Mononuclear cell (primary cell): Measurements from ENCODE around the gene FABP2. TPM values are rescaled to one million over a fixed set of nuclear protein-coding genes. Genes with fewer than 3 reads are reported as not detected.
"Not testable (repeated sequence)": the region's sequence is repeated elsewhere in the genome, so short reads cannot be mapped to it uniquely, and the experiment has no call there.

ENCODE experiments used
- H3K27me3 ChIP-seq: 2 replicates; pipeline ENCODE4 v1.6.0; 2011; ENCODE audit warnings: low read length, control low read depth; ENCODE audit not compliant: insufficient read depth
- H3K4me1 ChIP-seq: 2 replicates; pipeline ENCODE4 v1.5.1; 2011; ENCODE audit warnings: mild to moderate bottlenecking, low read length, control low read depth; ENCODE audit not compliant: insufficient read depth
- H3K4me3 ChIP-seq: 2 replicates; pipeline ENCODE4 v1.5.1; 2011; ENCODE audit warnings: mild to moderate bottlenecking, low read length, moderate library complexity
- H3K9me3 ChIP-seq: 2 replicates; pipeline ENCODE4 v1.5.1; 2011; ENCODE audit warnings: low read depth, mild to moderate bottlenecking, control low read depth, low read length
- total RNA-seq: library from RNA; depleted of rRNA; stranded (reverse); fragments of >200 nt; gene quantifications from one replicate; pipeline ENCODE4 v1.2.3, GENCODE V29; 2012

The FABP2 gene
- total RNA-seq, 1 donor: not detected

- Histone ChIP-seq H3K4me1 (peaks cover 22% of the 10 kb centered on the region), H3K27me3 (no peaks in the 10 kb centered on the region), H3K9me3 (no peaks in the 10 kb centered on the region), H3K4me3 (no peak overlapping the region)
Observed at GRCh38 chr4:119297795-119298194, 24.1 kb downstream of the FABP2 start.

GRCh38 chr4:119296356-119296755, 25.6 kb downstream of the FABP2 start:
- Histone ChIP-seq H3K4me1 (peaks cover 22% of the 10 kb centered on the region), H3K27me3 (no peaks in the 10 kb centered on the region)

DNA sequence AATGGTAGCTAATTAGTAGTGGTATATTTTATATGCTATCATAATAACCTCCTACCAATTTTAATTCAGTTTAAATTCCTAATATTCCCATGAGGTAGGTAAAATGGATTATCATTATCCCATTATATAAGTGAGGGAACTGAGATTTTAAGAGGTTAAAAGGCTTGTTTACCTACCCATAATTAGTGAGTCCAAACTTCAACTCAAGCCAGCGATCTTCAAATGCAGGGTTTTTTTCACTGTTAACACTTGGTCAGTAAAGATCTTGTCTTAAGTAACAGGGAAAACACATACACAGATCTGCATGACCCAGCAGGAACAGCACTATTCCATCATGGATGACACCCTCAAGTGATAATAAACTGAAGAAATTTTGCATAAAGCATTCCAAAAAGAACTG, 31.3 kb downstream of the FABP2 start:
- no peak overlapping the region for H3K4me3 ChIP-seq
- H3K9me3 ChIP-seq: no peaks in the 10 kb centered on the region
- H3K4me1 ChIP-seq: no peaks in the 10 kb centered on the region
- H3K27me3 ChIP-seq: no peaks in the 10 kb centered on the region

More at GRCh38 chr4:119296356-119296755, 25.6 kb downstream of the FABP2 start:
- no peak overlapping the region for H3K4me3 ChIP-seq
- no peaks in the 10 kb centered on the region for H3K9me3 ChIP-seq

- no peak overlapping the region for H3K4me3 ChIP-seq
- no peaks in the 10 kb centered on the region for H3K9me3 ChIP-seq
- no peaks in the 10 kb centered on the region for H3K27me3 ChIP-seq
- no peaks in the 10 kb centered on the region for H3K4me1 ChIP-seq
Observed at GRCh38 chr4:119289313-119289712, 32.6 kb downstream of the FABP2 start.

DNA sequence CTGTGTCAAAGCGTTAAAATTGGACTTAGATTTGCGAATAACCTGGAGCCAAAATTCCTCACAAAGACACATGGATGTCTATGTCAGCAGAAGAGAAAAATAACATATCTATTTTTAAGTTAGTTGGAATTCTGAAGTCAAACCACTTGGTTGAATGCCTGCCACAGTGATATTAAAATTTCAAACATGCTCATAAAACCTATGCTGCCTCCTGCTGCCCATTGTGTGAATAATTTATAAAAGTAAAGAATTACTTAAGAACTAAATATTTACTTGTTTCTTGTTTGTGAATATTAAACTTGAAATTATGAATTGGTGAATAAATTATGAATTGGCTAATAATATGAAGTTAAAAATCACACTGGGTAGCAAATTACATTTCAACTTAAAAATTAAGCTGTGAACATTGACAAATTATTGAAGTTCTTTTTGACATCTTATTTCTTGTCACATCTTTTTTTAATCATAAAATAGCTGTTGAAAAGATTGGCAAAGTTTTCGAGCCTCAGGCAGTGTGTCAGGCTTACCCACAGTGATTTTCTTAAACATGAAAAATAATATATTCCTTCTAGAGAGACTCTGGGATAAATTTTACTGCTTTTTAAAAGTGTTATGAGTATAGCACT, 35.4 kb downstream of the FABP2 start:
- Histone ChIP-seq H3K4me3 (no peak overlapping the region), H3K4me1 (no peaks in the 10 kb centered on the region), H3K9me3 (no peaks in the 10 kb centered on the region), H3K27me3 (no peaks in the 10 kb centered on the region)

DNA sequence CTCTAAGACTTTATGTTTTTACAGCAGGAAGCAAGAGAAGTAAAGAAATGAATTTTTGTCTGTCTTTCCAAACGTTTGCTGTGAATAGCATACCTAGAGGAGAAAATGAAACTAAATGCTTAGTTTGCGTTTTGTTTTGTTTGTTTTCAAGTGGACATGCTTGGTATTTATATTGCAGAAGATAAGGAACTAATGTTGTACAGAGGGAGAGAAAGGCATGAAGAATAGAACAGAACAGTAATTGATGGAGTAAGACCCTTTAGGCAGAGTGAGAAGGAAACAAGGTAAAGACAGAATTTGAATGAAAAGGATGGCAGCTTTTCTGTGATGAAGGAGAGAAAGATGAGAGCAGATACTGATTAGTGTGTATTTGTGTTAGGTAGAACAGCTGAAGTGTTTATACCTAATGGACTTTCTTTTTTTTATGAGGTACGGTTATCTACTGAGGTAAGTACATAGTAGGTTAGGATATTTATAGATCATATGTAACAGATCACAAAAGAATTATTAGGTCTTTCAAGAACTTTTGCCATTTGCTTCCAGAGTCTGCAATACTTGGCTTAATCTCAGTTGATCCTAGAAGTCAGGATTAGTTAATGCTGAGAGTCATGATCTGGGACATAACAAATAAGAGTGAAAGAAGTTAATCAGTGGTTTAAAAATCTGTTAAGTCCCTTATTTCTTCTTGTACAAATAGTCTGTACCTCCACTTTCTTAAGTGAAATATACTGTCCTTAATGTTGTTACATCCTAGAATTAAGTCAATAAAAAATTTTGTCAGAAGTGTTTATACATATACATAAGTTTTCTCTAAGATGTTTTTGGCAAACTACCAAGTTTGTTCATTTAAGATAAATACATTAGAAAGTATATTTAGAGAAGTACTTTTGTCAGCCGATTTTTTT, 36.8 kb downstream of the FABP2 start:
- H3K9me3 ChIP-seq: no peaks in the 10 kb centered on the region

DNA sequence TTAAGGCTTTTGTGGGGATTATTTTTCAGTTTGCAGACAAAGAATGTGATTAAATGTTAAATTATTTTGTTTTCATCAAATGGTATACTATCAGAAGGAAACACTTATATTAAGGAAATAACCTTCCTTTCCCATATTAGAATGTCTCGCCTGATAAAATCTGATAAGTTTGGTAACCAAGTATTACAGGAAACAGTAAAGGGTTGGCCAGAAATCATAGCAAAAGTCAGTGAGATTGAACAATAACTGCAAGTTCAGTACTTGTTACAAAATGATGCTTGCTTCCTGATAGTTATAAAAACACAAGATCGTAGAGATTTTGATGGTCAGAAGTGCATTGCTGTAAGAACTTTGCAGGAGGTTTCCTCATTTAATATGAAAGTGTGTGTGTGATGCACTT, 40.5 kb downstream of the FABP2 start:
- Histone ChIP-seq H3K9me3 (no peaks in the 10 kb centered on the region), H3K4me3 (no peak overlapping the region), H3K27me3 (no peaks in the 10 kb centered on the region), H3K4me1 (no peaks in the 10 kb centered on the region)

More for the DNA sequence above, 36.8 kb downstream of the FABP2 start:
- Histone ChIP-seq H3K27me3 (no peaks in the 10 kb centered on the region), H3K4me1 (no peaks in the 10 kb centered on the region), H3K4me3 (no peak overlapping the region)

GRCh38 chr4:119279945-119280344, 42.0 kb downstream of the FABP2 start:
- not testable (repeated sequence) for H3K27me3 ChIP-seq, H3K9me3 ChIP-seq, H3K4me1 ChIP-seq, H3K4me3 ChIP-seq

DNA sequence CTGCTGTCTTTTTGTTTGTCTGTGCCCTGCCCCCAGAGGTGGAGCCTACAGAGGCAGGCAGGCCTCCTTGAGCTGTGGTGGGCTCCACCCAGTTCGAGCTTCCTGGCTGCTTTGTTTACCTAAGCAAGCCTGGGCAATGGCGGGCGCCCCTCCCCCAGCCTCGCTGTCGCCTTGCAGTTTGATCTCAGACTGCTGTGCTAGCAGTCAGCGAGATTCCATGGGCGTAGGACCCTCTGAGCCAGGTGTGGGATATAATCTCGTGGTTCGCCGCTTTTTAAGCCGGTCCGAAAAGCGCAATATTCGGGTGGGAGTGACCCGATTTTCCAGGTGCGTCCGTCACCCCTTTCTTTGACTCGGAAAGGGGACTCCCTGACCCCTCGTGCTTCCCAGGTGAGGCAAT, 42.4 kb downstream of the FABP2 start:
- H3K4me3 ChIP-seq, H3K4me1 ChIP-seq, H3K9me3 ChIP-seq, H3K27me3 ChIP-seq: not testable (repeated sequence)

DNA sequence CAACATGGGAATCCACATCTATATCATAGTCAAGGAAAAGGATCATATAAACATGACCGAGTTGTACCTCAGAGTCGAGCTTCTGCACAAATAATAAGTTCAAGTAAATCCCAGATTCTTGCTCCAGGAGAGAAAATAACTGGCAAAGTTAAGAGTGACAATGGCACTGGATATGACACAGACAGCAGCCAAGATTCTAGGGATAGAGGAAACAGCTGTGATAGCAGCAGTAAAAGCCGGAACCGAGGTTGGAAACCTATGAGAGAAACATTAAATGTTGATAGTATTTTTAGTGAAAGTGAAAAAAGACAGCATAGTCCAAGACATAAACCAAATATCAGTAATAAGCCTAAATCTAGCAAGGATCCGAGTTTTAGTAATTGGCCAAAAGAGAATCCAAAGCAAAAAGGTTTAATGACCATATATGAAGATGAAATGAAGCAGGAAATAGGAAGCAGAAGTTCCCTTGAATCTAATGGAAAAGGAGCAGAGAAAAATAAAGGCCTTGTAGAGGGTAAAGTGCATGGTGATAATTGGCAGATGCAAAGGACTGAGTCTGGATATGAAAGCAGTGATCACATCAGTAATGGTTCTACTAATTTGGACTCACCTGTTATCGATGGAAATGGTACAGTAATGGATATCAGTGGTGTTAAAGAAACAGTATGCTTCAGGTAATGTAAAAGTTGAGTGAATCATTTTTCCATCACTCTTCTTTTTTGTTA, 50.4 kb downstream of the FABP2 start:
- H3K9me3 ChIP-seq: no peaks in the 10 kb centered on the region
- H3K4me1 ChIP-seq: no peaks in the 10 kb centered on the region
- H3K27me3 ChIP-seq: no peaks in the 10 kb centered on the region
- no peak overlapping the region for H3K4me3 ChIP-seq

DNA sequence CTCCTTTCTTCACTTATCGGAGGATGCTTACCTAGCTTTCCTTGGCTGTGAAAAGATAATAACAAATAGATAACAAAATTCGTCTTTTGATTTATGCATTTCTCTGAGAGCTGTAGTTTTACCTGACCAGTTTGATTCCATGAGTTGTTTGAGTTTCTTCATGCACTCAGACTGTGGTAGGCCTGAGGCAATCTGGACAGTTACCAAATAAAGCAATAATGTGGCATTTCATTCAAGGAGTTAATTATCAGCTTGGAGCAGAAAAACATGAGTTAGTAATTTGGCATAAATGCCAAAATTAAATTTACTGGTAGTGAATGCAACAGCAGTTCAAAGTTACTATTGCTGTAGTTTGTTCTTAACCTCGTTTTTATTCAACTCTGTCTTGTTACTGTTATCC, 53.5 kb downstream of the FABP2 start:
- Histone ChIP-seq H3K9me3 (no peaks in the 10 kb centered on the region), H3K27me3 (no peaks in the 10 kb centered on the region), H3K4me1 (no peaks in the 10 kb centered on the region), H3K4me3 (no peak overlapping the region)

Other genes with a start within 250 kb of the FABP2 start
- not detected for gene MYOZ2, start 186.3 kb downstream of the FABP2 start, total RNA-seq
- gene USP53, start 109.4 kb downstream of the FABP2 start, total RNA-seq: 20.1 TPM